BLaER1 treated with 17β-estradiol and CSF1 and Interleukin-3, amounts not matched to agents 10 nM and 100 nM (cell line): Measurements from ENCODE around the gene ATG13.

Experiments
- H3K27ac ChIP-seq, 11 experiments: shearing (Covaris generic); formaldehyde crosslinking; 2 replicates each; pipeline ENCODE4 v1.8.1; 2022
- H3K27me3 ChIP-seq, 11 experiments: shearing (Covaris generic); formaldehyde crosslinking; 2 replicates each; pipeline ENCODE4 v1.8.1; 2022
- H3K36me3 ChIP-seq, 11 experiments: shearing (Covaris generic); formaldehyde crosslinking; 2 replicates each; pipeline ENCODE4 v1.8.1; 2022
- H3K4me1 ChIP-seq, 10 experiments: shearing (Covaris generic); formaldehyde crosslinking; 2 replicates each; pipeline ENCODE4 v1.8.1; 2022
- H3K4me2 ChIP-seq, 11 experiments: shearing (Covaris generic); formaldehyde crosslinking; 2 replicates each; pipeline ENCODE4 v1.8.1; 2022
- H3K4me3 ChIP-seq, 10 experiments: shearing (Covaris generic); formaldehyde crosslinking; 2 replicates each; pipeline ENCODE4 v1.8.1; 2022
- H3K9ac ChIP-seq, 11 experiments: shearing (Covaris generic); formaldehyde crosslinking; 2 replicates each; pipeline ENCODE4 v1.8.1; 2022
- H3K9me3 ChIP-seq, 11 experiments: shearing (Covaris generic); formaldehyde crosslinking; replicated peaks in 1 of 11; 2 replicates each; pipeline ENCODE4 v1.8.1; 2022
- H4K20me1 ChIP-seq, 11 experiments: shearing (Covaris generic); formaldehyde crosslinking; 2 replicates each; pipeline ENCODE4 v1.8.1; 2022
- Cebpa-rat ChIP-seq, 11 experiments: shearing (Covaris generic); IDR thresholded peaks; 2 replicates each; pipeline ENCODE4 v1.8.1; 2022

Gene ATG13

DNA sequence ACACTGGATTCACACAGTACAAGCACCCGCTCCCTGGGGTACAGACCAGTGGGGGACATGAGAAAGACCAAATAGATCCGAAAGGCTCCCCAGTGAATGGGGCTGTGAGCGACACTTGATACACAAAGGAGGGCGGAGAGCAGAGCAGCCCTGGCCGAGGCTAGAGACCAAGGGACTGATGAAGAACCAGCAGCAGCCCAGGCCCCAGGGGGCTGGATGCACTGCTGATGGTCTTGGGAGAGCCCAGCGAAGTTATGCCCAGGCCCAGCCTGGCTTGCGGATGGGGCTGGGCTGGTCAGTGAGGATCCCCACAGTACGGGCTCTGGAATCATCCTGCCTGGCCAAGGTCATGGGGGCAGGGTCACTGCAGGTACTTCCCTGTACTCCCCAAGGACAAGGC is 59.8 kb downstream of the ATG13 start:
- peak overlapping the region in 5 of 10 experiments; percentile 4 to 41 (median 27); a peak in 7 of 20 replicates for H3K4me3 ChIP-seq
- no peaks in the 10 kb centered on the region; a peak in 1 of 22 replicates for H3K27me3 ChIP-seq
- no peaks in the 10 kb centered on the region for H3K9me3 ChIP-seq
- peak overlapping the region; percentile 17 to 98 (median 93); a peak in 21 of 22 replicates for H3K9ac ChIP-seq
- H4K20me1 ChIP-seq = no peaks in the 10 kb centered on the region
- H3K4me2 ChIP-seq = peak overlapping the region; percentile 80 to 98 (median 91)
- peaks cover 64 to 77% (median 72%) of the 10 kb centered on the region in 10 experiments for H3K4me1 ChIP-seq
- no peak for TF ChIP-seq Cebpa-rat (IDR thresholded peaks at IDR 0.05)
- peak overlapping the region; percentile 39 to 100 (median 99); a peak in 21 of 22 replicates for H3K27ac ChIP-seq
- peaks cover 51 to 78% (median 57%) of the 10 kb centered on the region in 11 experiments for H3K36me3 ChIP-seq

DNA sequence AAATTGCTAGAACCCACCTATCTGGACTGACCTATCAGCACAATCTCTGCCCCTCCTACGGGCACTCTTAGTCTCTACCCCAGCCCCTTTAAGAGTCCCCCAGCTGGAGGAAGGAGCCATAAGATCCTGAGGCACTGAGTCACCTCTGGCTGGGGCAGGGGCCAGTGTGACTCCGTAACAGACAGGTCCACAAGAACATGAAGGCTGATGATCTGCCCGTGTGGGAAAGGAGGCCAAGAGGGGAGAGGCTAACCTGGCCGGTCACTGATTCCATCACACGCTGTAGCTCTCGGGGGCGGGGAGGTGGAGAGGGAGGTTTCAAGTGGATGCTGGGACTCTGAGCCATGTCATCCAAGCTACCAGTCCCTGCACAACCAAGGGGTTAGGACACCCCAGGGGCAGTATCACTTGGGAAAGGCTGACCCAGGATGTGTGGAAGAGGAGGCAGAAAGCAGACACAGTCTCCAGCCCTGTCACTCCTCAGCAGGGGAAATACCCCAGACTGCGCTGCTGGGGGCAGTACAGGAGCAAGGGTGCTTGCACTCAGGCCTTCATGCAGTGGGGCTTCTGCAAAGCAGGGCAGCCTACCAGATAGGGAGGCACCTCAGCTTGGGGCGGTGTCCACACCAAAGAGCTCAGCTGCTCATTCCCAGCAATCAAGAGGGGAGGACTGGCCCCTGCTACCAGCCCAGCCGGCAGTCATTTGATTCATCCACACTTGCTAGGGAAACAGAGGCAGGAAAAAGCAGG is 60.8 kb downstream of the ATG13 start:
- Histone ChIP-seq H3K4me1 (peaks cover 54 to 67% (median 62%) of the 10 kb centered on the region in 10 experiments), H3K27me3 (no peaks in the 10 kb centered on the region; a peak in 1 of 22 replicates), H3K9ac (peak overlapping the region in 10 of 11 experiments; percentile 0 to 95 (median 69); a peak in 15 of 22 replicates), H3K4me3 (no peak overlapping the region; a peak in 2 of 20 replicates), H3K9me3 (no peaks in the 10 kb centered on the region), H4K20me1 (no peaks in the 10 kb centered on the region), H3K4me2 (peak overlapping the region; percentile 14 to 98 (median 91); a peak in 21 of 22 replicates), H3K27ac (peak overlapping the region in 10 of 11 experiments; percentile 96 to 100 (median 99); a peak in 19 of 22 replicates), H3K36me3 (peaks cover 55 to 81% (median 60%) of the 10 kb centered on the region in 11 experiments)
- no peak for TF ChIP-seq Cebpa-rat (IDR thresholded peaks at IDR 0.05)

DNA sequence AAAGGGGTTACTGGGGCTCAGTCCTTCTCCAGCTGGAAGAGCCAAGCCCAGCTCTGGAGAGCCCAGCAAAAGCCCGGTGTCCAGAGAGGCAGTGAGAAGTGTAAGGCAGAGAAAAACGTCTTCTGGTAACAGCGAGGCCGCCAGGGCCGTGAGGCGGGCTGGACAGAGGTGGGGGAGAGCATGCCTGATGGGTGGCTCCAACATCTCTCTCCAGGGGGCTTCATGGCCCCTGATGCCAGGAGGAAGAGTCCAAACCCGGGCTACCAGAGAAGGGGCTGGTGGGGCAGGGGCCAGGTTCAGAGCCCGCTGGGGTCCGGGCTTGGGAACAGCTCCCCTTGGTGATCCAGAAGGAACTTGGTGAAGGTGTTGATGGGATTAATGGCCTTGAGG is 61.4 kb downstream of the ATG13 start:
- TF ChIP-seq Cebpa-rat (IDR thresholded peaks at IDR 0.05) = no peak
- Histone ChIP-seq H3K27me3 (no peaks in the 10 kb centered on the region; a peak in 1 of 22 replicates), H3K9ac (peak overlapping the region in 9 of 11 experiments; percentile 27 to 95 (median 90); a peak in 15 of 22 replicates), H3K4me3 (no peak overlapping the region; a peak in 1 of 20 replicates), H3K4me2 (peak overlapping the region in 9 of 11 experiments; percentile 14 to 98 (median 91); a peak in 15 of 22 replicates), H3K9me3 (no peaks in the 10 kb centered on the region), H3K27ac (peak overlapping the region in 10 of 11 experiments; percentile 96 to 100 (median 99); a peak in 17 of 22 replicates), H3K4me1 (peaks cover 48 to 61% (median 57%) of the 10 kb centered on the region in 10 experiments), H3K36me3 (peaks cover 53 to 80% (median 58%) of the 10 kb centered on the region in 11 experiments), H4K20me1 (no peaks in the 10 kb centered on the region)

DNA sequence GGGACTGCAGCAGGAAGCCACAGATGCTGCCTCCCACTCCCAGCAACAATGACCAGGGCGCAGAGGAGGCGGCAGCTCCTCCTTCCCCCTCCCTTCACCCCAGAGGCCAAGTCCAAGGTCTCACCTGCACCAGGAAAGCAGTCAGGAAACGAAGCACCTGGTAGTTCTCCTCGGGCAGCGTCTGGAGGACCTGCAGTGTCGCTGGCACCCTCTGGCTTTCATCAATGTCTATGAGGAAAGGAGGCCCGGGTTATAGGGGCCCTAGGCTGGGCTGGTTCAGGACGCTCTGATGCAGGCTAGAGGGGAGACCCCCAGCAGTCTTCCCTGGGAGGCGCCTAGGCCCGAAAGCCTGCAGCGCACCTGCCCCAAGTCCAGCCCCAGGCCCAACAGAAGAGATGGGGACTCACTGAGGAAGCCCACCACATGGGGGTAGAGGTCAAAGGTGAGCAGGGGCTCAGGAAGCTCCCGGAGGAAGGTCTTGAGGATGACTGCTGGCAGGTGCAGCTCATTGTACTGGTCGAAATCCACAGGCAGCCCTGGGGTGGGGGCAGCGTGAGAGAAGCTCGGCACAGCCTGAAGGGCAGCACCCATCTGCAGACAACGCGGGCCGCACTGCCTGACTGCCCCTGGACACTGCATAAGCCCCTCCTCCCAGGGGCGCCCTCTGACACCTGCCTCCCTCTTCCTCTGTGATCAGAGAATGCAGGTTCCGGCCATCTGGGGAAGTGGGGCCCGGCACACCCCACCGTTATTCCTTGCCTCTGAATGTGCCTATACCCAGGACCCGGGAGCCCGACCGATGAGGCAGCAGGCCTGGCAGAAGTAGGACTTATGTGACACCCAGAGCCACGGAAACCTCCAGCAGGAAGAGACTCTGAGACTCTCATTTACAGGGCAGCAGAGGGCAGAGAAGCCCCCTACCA is 62.1 kb downstream of the ATG13 start:
- H4K20me1 ChIP-seq = no peaks in the 10 kb centered on the region
- H3K9me3 ChIP-seq = no peaks in the 10 kb centered on the region
- H3K27ac ChIP-seq = peak overlapping the region in 8 of 11 experiments; percentile 97 to 100 (median 100); a peak in 16 of 22 replicates
- peaks cover 50 to 83% (median 62%) of the 10 kb centered on the region in 11 experiments for H3K36me3 ChIP-seq
- H3K9ac ChIP-seq = peak overlapping the region in 4 of 11 experiments; percentile 14 to 95 (median 94); a peak in 4 of 22 replicates
- H3K27me3 ChIP-seq = no peaks in the 10 kb centered on the region
- no peak overlapping the region for H3K4me3 ChIP-seq
- peaks cover 45 to 61% (median 53%) of the 10 kb centered on the region in 10 experiments for H3K4me1 ChIP-seq
- H3K4me2 ChIP-seq = peak overlapping the region in 3 of 11 experiments; percentile 95 to 98 (median 97); a peak in 3 of 22 replicates
- TF ChIP-seq Cebpa-rat (IDR thresholded peaks at IDR 0.05) = no peak

DNA sequence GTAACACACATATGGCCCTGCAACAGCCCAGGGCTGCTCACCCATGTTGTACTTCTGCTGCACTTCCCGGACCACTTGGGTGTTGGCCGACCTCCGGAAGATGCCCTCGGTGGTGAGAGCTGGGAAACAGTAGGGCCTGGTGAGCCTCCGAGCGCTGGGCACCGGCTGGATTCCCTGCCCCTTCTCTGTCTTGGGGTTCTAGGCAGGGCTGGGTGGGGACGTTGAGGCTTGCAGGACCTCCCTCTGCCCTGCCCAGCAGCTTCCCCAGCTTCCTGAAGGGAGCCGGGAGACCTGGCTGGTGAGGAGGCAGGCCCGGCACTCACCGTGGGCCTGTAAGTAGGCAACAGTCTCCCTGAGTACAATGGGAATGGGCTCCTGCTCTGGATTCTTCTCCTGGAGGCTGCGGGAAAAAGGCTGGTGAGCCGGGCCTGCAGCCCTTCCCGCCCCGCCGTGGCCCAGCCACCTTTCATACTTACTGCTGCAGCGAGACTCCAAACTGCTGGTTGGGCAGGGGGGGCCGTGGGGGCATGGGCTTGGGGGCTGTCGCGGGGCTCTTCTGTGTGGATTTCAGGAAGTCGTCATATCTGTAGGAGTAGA is 62.9 kb downstream of the ATG13 start:
- Histone ChIP-seq H3K9ac (0 out of 22 replicates have a peak overlapping the region, but pooled peaks of 2 of the 11 experiments have one; percentile 14 to 18), H3K36me3 (peaks cover 55 to 88% (median 68%) of the 10 kb centered on the region in 11 experiments), H4K20me1 (no peaks in the 10 kb centered on the region), H3K4me3 (no peak overlapping the region), H3K27ac (peak overlapping the region in 6 of 11 experiments; percentile 31 to 100 (median 98); a peak in 8 of 22 replicates), H3K4me1 (peaks cover 41 to 61% (median 53%) of the 10 kb centered on the region in 10 experiments), H3K9me3 (no peaks in the 10 kb centered on the region), H3K4me2 (no peak overlapping the region), H3K27me3 (no peaks in the 10 kb centered on the region)
- TF ChIP-seq Cebpa-rat (IDR thresholded peaks at IDR 0.05) = no peak

DNA sequence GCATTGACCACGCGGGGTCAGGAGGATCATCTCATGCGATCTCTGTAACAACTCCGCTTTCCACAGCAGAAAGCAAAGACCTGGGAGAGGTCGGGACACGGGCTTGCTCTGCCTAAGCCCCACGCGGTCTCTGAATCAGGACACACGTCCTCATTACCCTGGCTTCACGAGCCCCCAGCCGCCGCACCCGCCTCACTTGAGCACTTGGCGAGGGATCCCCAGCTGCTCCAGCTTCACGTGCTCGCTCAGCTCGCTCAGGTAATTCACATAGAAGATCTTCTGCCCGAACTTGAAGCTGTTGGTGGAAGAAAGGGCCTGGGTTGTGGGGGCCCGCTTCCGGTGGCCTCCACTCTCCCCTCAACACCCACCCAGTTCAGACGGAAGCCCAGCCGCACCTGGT is 63.5 kb downstream of the ATG13 start:
- Histone ChIP-seq H3K9ac (peak overlapping the region in 1 of 11 experiments; percentile 26; a peak in 1 of 22 replicates), H4K20me1 (no peaks in the 10 kb centered on the region), H3K4me3 (no peak overlapping the region), H3K36me3 (peaks cover 55 to 91% (median 74%) of the 10 kb centered on the region in 11 experiments), H3K27ac (peak overlapping the region in 2 of 11 experiments; percentile 29 to 40; a peak in 6 of 22 replicates), H3K4me1 (peaks cover 35 to 61% (median 52%) of the 10 kb centered on the region in 10 experiments), H3K4me2 (no peak overlapping the region), H3K9me3 (no peaks in the 10 kb centered on the region), H3K27me3 (no peaks in the 10 kb centered on the region)
- TF ChIP-seq Cebpa-rat (IDR thresholded peaks at IDR 0.05) = no peak

DNA sequence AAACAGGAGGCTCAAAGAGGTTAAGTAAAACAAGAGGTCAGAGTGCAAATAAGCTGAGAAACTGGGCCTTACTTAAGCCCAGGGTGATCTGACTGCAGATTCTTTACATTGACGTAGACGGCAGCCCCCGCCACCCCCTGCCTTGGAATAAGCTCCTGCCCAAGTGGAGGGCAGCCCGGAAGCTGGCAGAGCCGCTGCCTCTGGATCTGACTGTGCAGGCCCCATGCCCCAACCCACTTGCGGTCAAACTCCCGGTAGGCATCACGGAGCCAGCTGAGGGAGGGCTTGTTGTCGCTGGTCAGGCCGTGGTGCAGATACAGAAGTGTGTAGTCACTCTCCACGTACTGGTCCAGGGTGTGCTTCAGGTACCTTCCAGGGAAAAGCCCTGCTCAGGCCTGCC is 64.5 kb downstream of the ATG13 start:
- H3K9ac ChIP-seq = 0 out of 22 replicates have a peak overlapping the region, but pooled peaks of 1 of the 11 experiments have one; percentile 10
- H3K27me3 ChIP-seq = no peaks in the 10 kb centered on the region
- peak overlapping the region in 4 of 11 experiments; percentile 8 to 45 (median 26); a peak in 5 of 22 replicates for H3K27ac ChIP-seq
- H3K4me1 ChIP-seq = peaks cover 29 to 60% (median 48%) of the 10 kb centered on the region in 10 experiments
- H3K9me3 ChIP-seq = no peaks in the 10 kb centered on the region
- no peak overlapping the region for H3K4me3 ChIP-seq
- H3K4me2 ChIP-seq = no peak overlapping the region
- peaks cover 65 to 94% (median 81%) of the 10 kb centered on the region in 11 experiments for H3K36me3 ChIP-seq
- TF ChIP-seq Cebpa-rat (IDR thresholded peaks at IDR 0.05) = no peak
- no peaks in the 10 kb centered on the region for H4K20me1 ChIP-seq
